Measurements from ENCODE around the gene FIGN.

DNA sequence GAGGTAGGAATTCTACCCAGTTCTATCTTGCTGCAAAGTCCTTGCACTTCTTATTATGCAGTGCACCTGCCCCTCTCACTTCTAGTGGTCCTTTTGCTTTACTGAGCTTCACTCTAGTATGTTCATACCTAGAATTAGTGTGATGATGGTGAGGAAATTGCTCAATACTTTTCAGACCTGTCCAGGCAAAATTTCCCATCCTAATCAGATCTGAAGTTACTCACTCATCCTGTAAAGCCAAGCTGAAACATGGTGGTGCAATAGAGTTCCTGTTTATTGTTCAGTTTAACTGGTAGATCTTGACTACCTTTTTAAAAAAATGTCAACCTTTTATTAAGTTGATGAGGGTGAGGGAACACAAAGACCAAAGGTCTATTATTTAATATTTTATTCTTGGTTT lies 12.6 kb upstream of the FIGN start:
- no peak for TF ChIP-seq TAF1 (IDR thresholded peaks at IDR 0.05; ENCODE audit: low read depth)
- TF ChIP-seq, protein P1, sequence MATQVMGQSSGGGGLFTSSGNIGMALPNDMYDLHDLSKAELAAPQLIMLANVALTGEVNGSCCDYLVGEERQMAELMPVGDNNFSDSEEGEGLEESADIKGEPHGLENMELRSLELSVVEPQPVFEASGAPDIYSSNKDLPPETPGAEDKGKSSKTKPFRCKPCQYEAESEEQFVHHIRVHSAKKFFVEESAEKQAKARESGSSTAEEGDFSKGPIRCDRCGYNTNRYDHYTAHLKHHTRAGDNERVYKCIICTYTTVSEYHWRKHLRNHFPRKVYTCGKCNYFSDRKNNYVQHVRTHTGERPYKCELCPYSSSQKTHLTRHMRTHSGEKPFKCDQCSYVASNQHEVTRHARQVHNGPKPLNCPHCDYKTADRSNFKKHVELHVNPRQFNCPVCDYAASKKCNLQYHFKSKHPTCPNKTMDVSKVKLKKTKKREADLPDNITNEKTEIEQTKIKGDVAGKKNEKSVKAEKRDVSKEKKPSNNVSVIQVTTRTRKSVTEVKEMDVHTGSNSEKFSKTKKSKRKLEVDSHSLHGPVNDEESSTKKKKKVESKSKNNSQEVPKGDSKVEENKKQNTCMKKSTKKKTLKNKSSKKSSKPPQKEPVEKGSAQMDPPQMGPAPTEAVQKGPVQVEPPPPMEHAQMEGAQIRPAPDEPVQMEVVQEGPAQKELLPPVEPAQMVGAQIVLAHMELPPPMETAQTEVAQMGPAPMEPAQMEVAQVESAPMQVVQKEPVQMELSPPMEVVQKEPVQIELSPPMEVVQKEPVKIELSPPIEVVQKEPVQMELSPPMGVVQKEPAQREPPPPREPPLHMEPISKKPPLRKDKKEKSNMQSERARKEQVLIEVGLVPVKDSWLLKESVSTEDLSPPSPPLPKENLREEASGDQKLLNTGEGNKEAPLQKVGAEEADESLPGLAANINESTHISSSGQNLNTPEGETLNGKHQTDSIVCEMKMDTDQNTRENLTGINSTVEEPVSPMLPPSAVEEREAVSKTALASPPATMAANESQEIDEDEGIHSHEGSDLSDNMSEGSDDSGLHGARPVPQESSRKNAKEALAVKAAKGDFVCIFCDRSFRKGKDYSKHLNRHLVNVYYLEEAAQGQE (IDR thresholded peaks at IDR 0.05; ENCODE audit: borderline replicate concordance) = no peak
